ENCODE measurements around the gene ZNF619. TPM values are rescaled to one million over a fixed set of nuclear protein-coding genes. Genes with fewer than 3 reads are reported as not detected.

The ZNF619 gene
- polyA plus RNA-seq, 1 donor, result 2.8 TPM

DNA sequence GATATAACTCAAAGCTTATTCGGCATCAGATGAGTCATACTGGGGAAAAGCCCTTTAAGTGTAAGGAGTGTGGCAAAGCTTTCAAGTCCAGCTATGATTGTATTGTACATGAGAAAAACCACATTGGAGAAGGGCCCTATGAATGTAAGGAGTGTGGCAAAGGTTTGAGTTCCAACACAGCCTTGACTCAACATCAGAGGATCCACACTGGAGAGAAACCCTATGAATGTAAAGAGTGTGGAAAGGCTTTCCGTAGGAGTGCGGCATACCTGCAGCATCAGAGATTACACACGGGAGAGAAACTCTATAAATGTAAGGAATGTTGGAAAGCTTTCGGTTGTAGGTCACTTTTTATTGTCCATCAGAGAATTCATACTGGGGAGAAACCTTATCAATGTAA, 55.3 kb downstream of the ZNF619 start:
- DNase-seq (ENCODE audit: low read depth), result no peak

DNA sequence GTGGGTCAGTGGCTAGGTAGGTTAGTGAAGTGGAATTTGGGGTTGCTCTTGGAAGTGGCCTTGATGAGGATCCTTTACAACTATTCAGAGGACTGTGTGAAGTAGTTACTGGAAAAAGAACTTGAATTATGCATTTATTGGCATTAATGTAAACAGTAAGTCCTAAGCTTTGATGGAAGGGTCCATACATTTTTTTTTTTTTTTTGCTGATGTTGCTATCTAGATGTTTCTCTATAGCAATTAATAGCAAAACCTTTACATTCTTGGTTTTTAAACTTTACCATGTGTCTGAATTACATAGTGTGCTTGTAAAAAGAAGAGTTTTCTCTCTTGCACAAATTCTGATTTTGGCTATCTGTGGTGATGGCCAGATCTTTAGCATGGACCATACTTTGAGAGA, 57.4 kb downstream of the ZNF619 start:
- no peak for DNase-seq (ENCODE audit: low read depth)

Other genes starting within 250 kb of the ZNF619 start
- gene EIF1B, start 167.4 kb upstream of the ZNF619 start, polyA plus RNA-seq (ENCODE audit: insufficient read length), result 58.5 TPM
- gene ENTPD3, start 89.9 kb upstream of the ZNF619 start, polyA plus RNA-seq (ENCODE audit: insufficient read length), result 0.46 TPM
- 2,912 TPM for gene RPL14, start 19.8 kb upstream of the ZNF619 start, polyA plus RNA-seq (ENCODE audit: insufficient read length)
- 2.5 TPM for gene ZNF620, start 28.9 kb downstream of the ZNF619 start, polyA plus RNA-seq (ENCODE audit: insufficient read length)
- 12.1 TPM for gene ZNF621, start 47.8 kb downstream of the ZNF619 start, polyA plus RNA-seq (ENCODE audit: insufficient read length)

Measured in forelimb muscle (tissue), 1 donor.